RCC 7860 (cell line): ENCODE results near the gene MAN2B2.

Source experiments
- DNase-seq: peaks from one replicate; pipeline ENCODE4 v3.0.0-alpha.2; 2015; ENCODE audit warnings: low spot score
- FAIRE-seq: peaks from 2 replicates; lab custom pipeline; 2012; peaks lifted over from hg19 to GRCh38; lab: Jason Lieb, UNC

MAN2B2 gene

DNA sequence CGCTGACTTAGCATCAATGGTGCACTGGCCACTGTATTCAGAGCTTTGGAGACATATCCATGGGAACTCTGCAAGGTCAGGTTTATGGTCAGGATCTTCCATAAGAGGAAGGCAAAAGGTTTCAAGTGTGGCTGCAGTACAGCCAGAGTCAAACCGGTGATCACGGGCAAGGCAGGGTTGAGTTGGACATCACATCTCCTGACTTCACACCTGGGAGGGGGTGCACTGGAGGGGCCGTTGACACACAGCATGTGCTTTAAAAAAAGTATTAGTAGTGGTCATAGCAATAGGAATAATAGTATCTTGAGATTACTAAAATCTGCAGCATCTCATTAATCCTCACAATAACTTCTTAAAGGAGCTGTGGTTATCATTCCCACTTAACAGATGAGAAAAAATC is 28.9 kb upstream of the MAN2B2 start:
- DNase-seq (no peak), FAIRE-seq (no peak)

- peak; percentile 51 for DNase-seq
- no peak for FAIRE-seq
Observed at GRCh38 chr4:6546681-6547447, 28.1 kb upstream of the MAN2B2 start.

- DNase-seq (peak; percentile 47), FAIRE-seq (no peak)
Observed at GRCh38 chr4:6548201-6548881, 26.6 kb upstream of the MAN2B2 start.

DNA sequence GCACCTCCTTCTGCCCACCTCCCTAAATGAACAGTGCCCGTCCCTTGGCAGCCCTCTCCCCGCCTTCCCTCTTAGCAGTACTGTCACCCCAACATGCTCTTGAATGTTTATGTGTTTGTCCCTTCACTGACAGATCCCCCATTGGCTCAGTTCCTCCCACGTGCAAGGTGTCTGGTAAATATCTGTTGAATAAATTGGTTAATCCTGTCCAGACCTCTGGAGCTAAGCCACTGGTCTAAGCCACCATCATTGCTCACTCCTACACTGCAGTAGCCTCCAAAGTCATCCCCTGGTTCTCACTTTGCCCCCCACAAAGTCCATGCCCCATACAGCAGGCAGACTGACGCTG is 26.1 kb upstream of the MAN2B2 start:
- no peak for DNase-seq
- no peak for FAIRE-seq

DNA sequence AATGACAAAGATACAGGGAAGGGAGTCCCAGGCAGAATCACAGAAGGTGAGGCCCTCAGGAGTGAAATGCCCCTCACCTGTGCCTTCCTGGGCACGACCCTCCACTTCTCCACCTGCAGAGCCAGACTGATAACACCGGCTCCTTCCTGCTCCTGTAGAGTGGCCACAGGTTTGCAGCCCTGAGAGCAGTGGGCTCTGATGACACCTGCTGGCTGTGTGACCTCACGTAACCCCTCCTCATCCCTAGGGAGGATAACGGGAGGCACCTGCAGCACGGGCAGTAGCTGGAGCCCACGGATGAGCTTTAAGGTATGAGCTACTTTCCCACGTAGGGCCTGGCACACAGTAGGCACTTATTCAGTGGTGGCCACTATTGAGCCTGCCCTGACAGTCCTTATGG is 25.5 kb upstream of the MAN2B2 start:
- no peak for FAIRE-seq
- no peak for DNase-seq

DNA sequence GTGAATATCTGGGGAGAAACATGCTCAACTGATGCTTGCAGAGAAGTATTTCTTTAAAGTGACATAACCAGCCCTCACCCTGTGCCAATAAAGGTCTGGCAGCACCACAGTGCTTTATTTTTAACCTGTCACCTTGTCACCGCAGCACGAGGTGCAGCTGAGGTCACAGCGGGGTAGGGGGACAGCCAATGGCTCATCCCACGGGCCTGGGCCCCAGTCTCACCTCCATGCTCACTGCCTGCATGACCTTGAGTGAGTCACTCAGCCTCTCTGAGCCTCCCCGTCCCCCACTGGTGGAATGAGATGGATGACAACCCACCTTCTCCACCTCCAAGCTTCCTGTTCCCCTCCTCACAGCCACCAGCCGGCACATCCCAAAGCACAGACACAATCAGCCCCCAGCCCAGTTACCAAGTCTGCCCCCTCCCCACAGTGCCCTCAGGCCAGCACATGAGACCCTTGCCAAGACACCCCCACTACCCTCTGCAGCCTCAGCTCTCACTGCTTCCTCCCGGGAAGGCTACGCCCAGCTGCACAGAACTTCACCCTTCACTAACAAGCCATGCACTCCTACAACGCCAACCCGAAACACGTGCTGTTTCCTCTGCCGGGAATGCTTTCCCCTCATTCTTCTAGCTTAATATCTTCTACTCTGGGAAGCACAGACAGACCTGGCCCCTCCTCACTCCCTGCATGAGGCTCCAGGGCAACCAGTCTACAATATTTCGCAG is 24.9 kb upstream of the MAN2B2 start:
- no peak for FAIRE-seq
- DNase-seq, result no peak

DNA sequence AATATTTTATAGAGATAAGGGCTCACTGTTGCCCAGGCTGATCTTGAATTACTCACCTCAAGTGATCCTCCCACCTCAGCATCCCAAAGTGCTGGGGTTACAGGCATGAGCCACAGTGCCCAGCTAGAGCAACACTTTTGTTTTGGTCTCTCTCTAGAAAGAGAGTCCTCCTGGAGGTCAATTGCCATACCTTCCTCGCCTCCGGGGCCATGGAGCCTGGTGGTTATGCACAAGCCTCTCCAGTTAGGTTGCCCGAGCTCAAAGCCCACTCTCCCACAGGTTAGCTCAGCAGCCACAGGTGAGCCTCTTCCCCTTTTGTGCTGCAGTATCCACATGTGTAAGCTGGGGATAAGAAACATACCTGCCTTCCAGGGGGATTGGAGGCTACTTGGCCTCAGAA is 24.2 kb upstream of the MAN2B2 start:
- no peak for FAIRE-seq

DNA sequence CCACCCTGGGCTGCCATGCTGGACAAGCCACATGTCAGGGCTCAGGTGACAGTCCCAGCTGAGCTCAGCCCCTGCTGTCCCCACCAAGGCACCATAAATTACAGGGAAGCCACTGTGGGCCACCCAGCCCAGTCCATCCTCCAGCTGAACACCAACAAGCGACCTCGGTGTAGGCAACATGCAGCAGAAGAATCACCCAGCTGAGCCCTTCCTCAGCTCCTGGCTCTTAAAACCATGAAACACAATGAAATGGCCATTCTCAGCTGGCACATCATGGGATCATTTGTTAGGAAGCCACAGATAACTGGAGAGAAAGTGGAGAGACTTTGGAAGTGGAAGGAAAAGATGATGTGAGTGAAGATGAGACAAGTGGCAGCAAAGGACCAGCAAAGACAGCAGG is 23.3 kb upstream of the MAN2B2 start:
- DNase-seq (no peak), FAIRE-seq (no peak)

More for the DNA sequence above, 24.2 kb upstream of the MAN2B2 start:
- DNase-seq, result no peak

GRCh38 chr4:6555519-6555918 is 19.5 kb upstream of the MAN2B2 start:
- DNase-seq, result no peak
- no peak for FAIRE-seq

- no peak for DNase-seq
- no peak for FAIRE-seq
Observed at GRCh38 chr4:6556263-6556662, 18.7 kb upstream of the MAN2B2 start.

DNA sequence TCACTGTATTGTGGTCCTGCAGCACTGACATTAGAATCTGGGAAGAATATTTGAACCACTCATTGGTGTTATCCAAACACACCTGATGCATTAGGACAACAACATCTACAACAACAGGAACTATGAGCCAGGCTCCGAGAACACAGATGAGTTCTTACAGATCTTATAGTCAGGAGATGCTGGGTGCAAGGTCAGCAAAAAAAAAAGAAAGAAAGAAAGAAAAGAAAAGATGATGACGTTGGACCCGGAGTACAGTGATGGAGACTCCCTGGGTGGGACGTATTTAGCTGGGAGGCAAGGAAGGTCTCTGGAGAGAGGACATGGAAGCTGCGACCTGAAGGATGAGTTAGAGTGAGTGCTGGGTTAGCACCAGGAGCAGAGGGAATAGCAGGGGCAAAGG is 17.8 kb upstream of the MAN2B2 start:
- no peak for DNase-seq
- FAIRE-seq, result no peak

- no peak for DNase-seq
- FAIRE-seq, result no peak
Observed at GRCh38 chr4:6557856-6558255, 17.1 kb upstream of the MAN2B2 start.

DNA sequence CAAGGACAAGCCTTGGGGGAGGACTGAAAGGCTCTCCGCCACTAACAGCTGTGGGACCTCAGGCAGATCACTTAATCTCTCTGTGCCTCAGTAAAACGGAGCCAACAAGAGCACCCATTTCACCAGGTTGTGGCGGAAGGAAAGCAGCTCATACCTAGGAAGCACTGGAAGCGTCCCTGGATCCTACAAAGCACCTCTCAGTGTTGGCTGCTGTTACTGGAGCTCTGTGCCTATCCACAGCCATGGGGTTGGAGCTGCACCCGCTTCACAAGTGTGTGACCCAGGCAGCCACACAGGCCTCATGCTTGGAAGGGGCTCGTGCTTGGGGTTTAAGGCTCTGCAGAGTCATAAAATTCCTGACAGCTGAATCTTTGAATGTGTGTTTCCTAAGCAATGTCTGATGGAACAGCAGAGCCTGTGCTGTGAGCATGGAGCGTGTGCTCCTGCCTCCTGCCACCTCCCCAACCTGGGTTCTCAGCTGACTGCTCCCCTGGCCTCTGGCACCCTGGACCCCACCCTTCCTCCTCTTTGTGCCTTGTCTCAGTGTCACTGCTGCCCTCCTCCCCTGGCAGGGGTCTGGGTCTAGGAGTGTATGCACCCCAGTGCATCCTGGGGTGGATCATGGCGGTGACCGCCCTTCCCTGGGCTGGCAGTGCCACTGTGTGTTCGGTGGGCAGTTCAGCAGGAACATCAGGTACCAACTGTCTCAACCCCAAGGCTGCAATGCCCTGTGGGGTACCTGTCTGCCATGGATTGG is 14.4 kb upstream of the MAN2B2 start:
- DNase-seq, result no peak
- no peak for FAIRE-seq

- FAIRE-seq, result no peak
- DNase-seq, result no peak
Observed at GRCh38 chr4:6561173-6561516, 13.8 kb upstream of the MAN2B2 start.

DNA sequence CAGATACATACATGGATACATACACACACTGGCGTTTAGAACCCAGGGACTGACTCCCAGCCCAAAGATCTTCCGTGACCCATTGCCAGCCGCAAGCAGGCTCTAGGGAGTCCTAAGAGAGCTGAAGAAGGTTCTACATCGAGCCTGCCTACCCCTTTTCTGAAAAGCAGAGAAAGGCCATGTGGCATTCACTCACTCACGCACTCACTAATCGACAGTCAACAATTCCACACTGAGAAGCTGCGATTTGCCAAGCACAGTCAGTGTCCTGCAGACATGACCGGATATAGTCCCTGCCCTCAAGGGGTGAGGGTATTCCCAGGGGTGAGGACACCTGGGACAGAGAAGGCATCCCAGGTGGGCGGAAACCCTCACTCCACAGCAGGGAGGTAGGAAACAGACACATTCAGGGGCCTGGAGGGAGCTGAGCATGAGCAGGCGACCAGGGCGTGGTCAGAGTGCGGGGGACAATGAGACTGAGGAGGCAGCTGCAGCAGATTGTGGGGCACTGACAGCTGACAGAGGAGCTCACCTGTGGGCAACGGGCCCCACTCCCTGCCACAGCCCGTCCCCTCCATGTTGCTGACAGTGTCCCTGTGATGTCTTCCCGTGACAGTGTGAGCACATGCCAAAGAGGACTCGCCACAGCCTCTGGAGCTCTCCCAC is 13.2 kb upstream of the MAN2B2 start:
- no peak for FAIRE-seq
- DNase-seq, result no peak

GRCh38 chr4:6562931-6563901 is 11.8 kb upstream of the MAN2B2 start:
- no peak for FAIRE-seq

DNA sequence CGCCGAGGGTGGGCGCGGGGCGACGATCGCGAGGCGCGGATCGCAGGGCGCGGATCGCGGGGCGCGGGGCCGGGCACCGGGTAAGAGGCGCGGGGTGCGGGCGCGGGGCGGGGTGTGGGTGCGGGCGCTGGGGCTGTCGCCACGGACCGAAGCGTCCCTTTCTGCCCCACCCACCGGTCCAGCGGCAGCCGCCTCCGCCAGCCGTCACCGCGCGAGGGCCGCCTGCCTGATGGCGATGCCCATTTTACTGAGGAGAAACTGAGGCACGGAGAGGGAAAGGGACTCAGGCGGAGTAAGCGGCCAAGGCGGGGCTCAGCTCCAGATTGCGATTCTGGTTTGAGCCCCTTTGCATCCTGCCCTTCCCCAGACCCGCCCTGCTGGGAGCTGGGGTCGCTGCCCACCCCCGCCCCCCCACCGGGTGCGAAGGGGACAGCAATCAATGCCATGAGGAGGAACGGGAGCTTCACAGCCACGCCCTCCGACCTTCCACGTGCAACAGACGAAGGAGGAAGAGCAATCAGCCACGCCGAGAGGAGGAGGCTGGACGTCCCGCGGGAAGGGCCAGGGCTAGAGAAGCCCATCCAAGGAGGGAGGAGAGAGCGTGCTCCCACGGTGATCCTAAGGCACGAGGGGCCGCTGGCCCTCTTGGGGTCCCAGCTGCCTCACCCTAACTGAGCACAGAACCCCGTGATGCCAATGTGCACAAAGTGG is 10.9 kb upstream of the MAN2B2 start:
- FAIRE-seq (no peak), DNase-seq (no peak)

More at GRCh38 chr4:6562931-6563901, 11.8 kb upstream of the MAN2B2 start:
- DNase-seq, result no peak

GRCh38 chr4:6565691-6566390 is 9.1 kb upstream of the MAN2B2 start:
- FAIRE-seq, result no peak
- DNase-seq, result no peak
